Left hindlimb (tissue), 1 donor: ENCODE measurements around the gene NKRF.

ENCODE experiments used
- DNase-seq: peaks from one replicate; pipeline ENCODE4 v3.0.0-alpha.2; 2018

The NKRF gene

GRCh38 chrX:119607018-119607389 is 780 bp upstream of the NKRF start:
- DNase-seq, result no peak

GRCh38 chrX:119605464-119606279 is 552 bp downstream of the NKRF start:
- DNase-seq, result peak; percentile 62

GRCh38 chrX:119604766-119605463 is 1.3 kb downstream of the NKRF start:
- no peak for DNase-seq

- no peak for DNase-seq
These were observed 3.4 kb downstream of the NKRF start for GRCh38 chrX:119602701-119603255.

- DNase-seq, result no peak
These were observed 16.4 kb downstream of the NKRF start for GRCh38 chrX:119589810-119590209.

- no peak for DNase-seq
These were observed 22.7 kb downstream of the NKRF start for GRCh38 chrX:119583431-119584059.

- no peak for DNase-seq
These were observed 26.8 kb downstream of the NKRF start for GRCh38 chrX:119579414-119579813.

GRCh38 chrX:119574394-119575266 is 31.6 kb downstream of the NKRF start, which contains the start of gene UBE2A:
TSS of gene UBE2A (plus strand) at chrX:119574563. CDS start at chrX:119574712, 149 bp downstream.
- DNase-seq, result peak; percentile 92

GRCh38 chrX:119573840-119574393 is 32.3 kb downstream of the NKRF start:
- peak; percentile 56 for DNase-seq

- DNase-seq, result no peak
These were observed 33.0 kb downstream of the NKRF start for GRCh38 chrX:119573222-119573621.

GRCh38 chrX:119570351-119570835 is 35.8 kb downstream of the NKRF start:
- no peak for DNase-seq

- peak; percentile 90 for DNase-seq
These were observed 41.0 kb downstream of the NKRF start, which contains the start of gene STEEP1 for GRCh38 chrX:119565107-119565663. TSS of gene STEEP1 (minus strand) at chrX:119565409. CDS start at chrX:119565355, 54 bp downstream.

- no peak for DNase-seq
These were observed 53.7 kb downstream of the NKRF start for GRCh38 chrX:119552508-119552907.

- no peak for DNase-seq
These were observed 56.8 kb downstream of the NKRF start for GRCh38 chrX:119549327-119550016.

GRCh38 chrX:119541188-119541587 is 65.0 kb downstream of the NKRF start:
- DNase-seq, result no peak

GRCh38 chrX:119539872-119540271 is 66.4 kb downstream of the NKRF start:
- no peak for DNase-seq
